GM18909 (cell line): ENCODE measurements around the gene TGM3.

Source experiments
- ATAC-seq: cut with Tn5 transposase; IDR thresholded peaks from one replicate; pipeline ENCODE4 v1.9.1; 2021; ENCODE audit warnings: mild to moderate bottlenecking; ENCODE audit not compliant: unreplicated experiment, poor library complexity

TGM3 gene

GRCh38 chr20:2283706-2284423, 11.9 kb upstream of the TGM3 start:
- ATAC-seq: no peak

GRCh38 chr20:2285193-2285592, 10.6 kb upstream of the TGM3 start:
- no peak for ATAC-seq

GRCh38 chr20:2285613-2286012, 10.2 kb upstream of the TGM3 start:
- ATAC-seq: no peak

- ATAC-seq: no peak
Measured at GRCh38 chr20:2287504-2287903, 8.3 kb upstream of the TGM3 start.

GRCh38 chr20:2289475-2289874, 6.3 kb upstream of the TGM3 start:
- no peak for ATAC-seq

GRCh38 chr20:2290486-2290885, 5.3 kb upstream of the TGM3 start:
- ATAC-seq: no peak

- ATAC-seq: no peak
Measured at GRCh38 chr20:2292416-2293110, 3.2 kb upstream of the TGM3 start.

GRCh38 chr20:2293486-2293885, 2.3 kb upstream of the TGM3 start:
- no peak for ATAC-seq

GRCh38 chr20:2293971-2294370, 1.8 kb upstream of the TGM3 start:
- no peak for ATAC-seq

GRCh38 chr20:2295286-2295685, 515 bp upstream of the TGM3 start:
- ATAC-seq: no peak

- ATAC-seq: no peak
Measured at GRCh38 chr20:2296524-2297356, 939 bp downstream of the TGM3 start.

- no peak for ATAC-seq
Measured at GRCh38 chr20:2297357-2297728, 1.5 kb downstream of the TGM3 start.

- no peak for ATAC-seq
Measured at GRCh38 chr20:2298116-2298515, 2.3 kb downstream of the TGM3 start.

- ATAC-seq: no peak
Measured at GRCh38 chr20:2298701-2299100, 2.9 kb downstream of the TGM3 start.

GRCh38 chr20:2299301-2299700, 3.5 kb downstream of the TGM3 start:
- ATAC-seq: no peak

- ATAC-seq: no peak
Measured at GRCh38 chr20:2300002-2300401, 4.2 kb downstream of the TGM3 start.

- ATAC-seq: no peak
Measured at GRCh38 chr20:2300420-2300819, 4.6 kb downstream of the TGM3 start.

GRCh38 chr20:2301164-2301622, 5.4 kb downstream of the TGM3 start:
- no peak for ATAC-seq

GRCh38 chr20:2302384-2303060, 6.7 kb downstream of the TGM3 start:
- no peak for ATAC-seq

GRCh38 chr20:2303673-2304072, 7.9 kb downstream of the TGM3 start:
- ATAC-seq: no peak

GRCh38 chr20:2304180-2304579, 8.4 kb downstream of the TGM3 start:
- ATAC-seq: no peak
